Activated B cell treated with CpG ODN at 0.5 μM for 24 hours (primary cell): Measurements from ENCODE around the gene STX8. TPM values are rescaled to one million over a fixed set of nuclear protein-coding genes. Genes with fewer than 3 reads are reported as not detected.

Source experiments
- ATAC-seq: fragments of 200-7000 bp; cut with Tn5 transposase; one replicate; pipeline ENCODE4 v1.10.0; 2021; ENCODE audit warnings: low read depth, mild to moderate bottlenecking, moderate library complexity
- CTCF ChIA-PET: fragments of 350-600 bp; sonication (Branson Sonifier 250); formaldehyde crosslinking; loops from one replicate; lab custom pipeline; 2021; ENCODE audit warnings: antibody characterized with exemption; lab: Charles Lee
- POLR2A ChIA-PET: fragments of 350-600 bp; sonication (Branson Sonifier 250); formaldehyde crosslinking; loops from one replicate; lab custom pipeline; 2021; ENCODE audit warnings: antibody characterized with exemption; lab: Charles Lee
- DNase-seq: peaks from one replicate; pipeline ENCODE4 v3.0.0; 2022
- H3K27ac Mint-ChIP-seq: one replicate; pipeline ENCODE4 v1.8.0; 2020; ENCODE audit warnings: mixed read lengths
- H3K27me3 Mint-ChIP-seq: one replicate; pipeline ENCODE4 v1.8.0; 2021; ENCODE audit warnings: mixed read lengths
- H3K36me3 Mint-ChIP-seq: one replicate; pipeline ENCODE4 v1.8.0; 2021; ENCODE audit warnings: low read depth, mixed read lengths
- H3K4me1 Mint-ChIP-seq: one replicate; pipeline ENCODE4 v1.8.0; 2021; ENCODE audit warnings: mixed read lengths
- H3K4me3 Mint-ChIP-seq: one replicate; pipeline ENCODE4 v1.8.0; 2020; ENCODE audit warnings: mild to moderate bottlenecking, mixed read lengths
- H3K9me3 Mint-ChIP-seq: one replicate; pipeline ENCODE4 v1.8.0; 2020; ENCODE audit warnings: mixed read lengths
- CTCF ChIP-seq: fragments of 200-600 bp; IDR thresholded peaks from one replicate; pipeline ENCODE4 v1.8.0; 2022; ENCODE audit warnings: antibody characterized with exemption, mild to moderate bottlenecking
- intact Hi-C: fragments of 100-400 bp; cut with micrococcal nuclease; formaldehyde crosslinking; loops from one replicate; pipeline ENCODE4 v1.15.1; 2024
- total RNA-seq: library from RNA; stranded (reverse); gene quantifications from 2 replicates; pipeline ENCODE4 v1.2.3, GENCODE V29; 2022

The STX8 gene
- total RNA-seq, 1 donor from 2014 or later: 66.9 TPM

- DNase-seq: no peak
- H3K4me1 Mint-ChIP-seq: peaks cover 16% of the 10 kb centered on the region
- ATAC-seq: peak; percentile 72
- CTCF ChIA-PET: no interaction called here
- no peaks in the 10 kb centered on the region for H3K36me3 Mint-ChIP-seq
- no peaks in the 10 kb centered on the region for H3K9me3 Mint-ChIP-seq
- POLR2A ChIA-PET: no interaction called here
- H3K27me3 Mint-ChIP-seq: no peaks in the 10 kb centered on the region
- H3K27ac Mint-ChIP-seq: no peak overlapping the region
- H3K4me3 Mint-ChIP-seq: peak overlapping the region; percentile 12
- intact Hi-C loops: no loop called here
- no peak for TF ChIP-seq CTCF
These were observed 318.6 kb downstream of the STX8 start for GRCh38 chr17:9256751-9257629.

GRCh38 chr17:9256361-9256750, 319.3 kb downstream of the STX8 start:
- Mint-ChIP-seq H3K36me3 (no peaks in the 10 kb centered on the region), H3K27me3 (no peaks in the 10 kb centered on the region), H3K9me3 (no peaks in the 10 kb centered on the region), H3K27ac (no peak overlapping the region), H3K4me1 (peaks cover 16% of the 10 kb centered on the region), H3K4me3 (no peak overlapping the region)
- no peak for ATAC-seq
- TF ChIP-seq CTCF: no peak
- ChIA-PET POLR2A (no interaction called here), CTCF (no interaction called here)
- DNase-seq: no peak
- intact Hi-C loops: no loop called here

- CTCF ChIA-PET: no interaction called here
- intact Hi-C loops: no loop called here
- POLR2A ChIA-PET: no interaction called here
- no peak overlapping the region for H3K4me3 Mint-ChIP-seq
- no peaks in the 10 kb centered on the region for H3K9me3 Mint-ChIP-seq
- DNase-seq (no peak), ATAC-seq (no peak)
- no peak for TF ChIP-seq CTCF
- no peaks in the 10 kb centered on the region for H3K36me3 Mint-ChIP-seq
- no peaks in the 10 kb centered on the region for H3K27me3 Mint-ChIP-seq
- H3K4me1 Mint-ChIP-seq: peaks cover 16% of the 10 kb centered on the region
- no peak overlapping the region for H3K27ac Mint-ChIP-seq
These were observed 319.8 kb downstream of the STX8 start for GRCh38 chr17:9255833-9256232.

GRCh38 chr17:9254841-9255240, 320.8 kb downstream of the STX8 start:
- POLR2A ChIA-PET: no interaction called here
- peaks cover 16% of the 10 kb centered on the region for H3K4me1 Mint-ChIP-seq
- H3K9me3 Mint-ChIP-seq: no peaks in the 10 kb centered on the region
- H3K4me3 Mint-ChIP-seq: no peak overlapping the region
- CTCF ChIA-PET: no interaction called here
- intact Hi-C loops: no loop called here
- TF ChIP-seq CTCF: no peak
- no peak overlapping the region for H3K27ac Mint-ChIP-seq
- H3K27me3 Mint-ChIP-seq: no peaks in the 10 kb centered on the region
- DNase-seq (no peak), ATAC-seq (no peak)
- H3K36me3 Mint-ChIP-seq: peaks cover 3% of the 10 kb centered on the region

- Mint-ChIP-seq H3K27me3 (no peaks in the 10 kb centered on the region), H3K27ac (no peak overlapping the region), H3K9me3 (no peaks in the 10 kb centered on the region), H3K4me3 (no peak overlapping the region), H3K36me3 (peaks cover 10% of the 10 kb centered on the region), H3K4me1 (peaks cover 14% of the 10 kb centered on the region)
- CTCF ChIA-PET: no interaction called here
- no peak for TF ChIP-seq CTCF
- intact Hi-C loops: no loop called here
- ATAC-seq (no peak), DNase-seq (no peak)
- POLR2A ChIA-PET: no interaction called here
These were observed 322.3 kb downstream of the STX8 start for GRCh38 chr17:9253308-9253707.
